Activated naive CD8-positive, alpha-beta T cell treated with anti-CD3 and anti-CD28 coated beads, Interleukin-2, amount 10 ng/mL, durations not matched to agents 7 days and 5 days (primary cell): ENCODE results near the gene THADA. TPM values are rescaled to one million over a fixed set of nuclear protein-coding genes. Genes with fewer than 3 reads are reported as not detected.

Source experiments
- ATAC-seq: fragments of 150-1000 bp; cut with Tn5 transposase; one replicate; pipeline ENCODE4 v1.10.0; 2021; ENCODE audit warnings: low read depth, moderate library complexity
- POLR2A ChIA-PET: fragments of 350-600 bp; sonication (Branson Sonifier 250); formaldehyde crosslinking; loops from one replicate; lab custom pipeline; 2021; ENCODE audit warnings: antibody characterized with exemption; lab: Charles Lee
- DNase-seq: peaks from one replicate; pipeline ENCODE4 v3.0.0; 2021
- H3K27ac Mint-ChIP-seq: one replicate; pipeline ENCODE4 v1.8.0; 2022; ENCODE audit warnings: mild to moderate bottlenecking, mixed read lengths
- H3K27me3 Mint-ChIP-seq: one replicate; pipeline ENCODE4 v1.8.0; 2022; ENCODE audit warnings: mild to moderate bottlenecking, moderate library complexity, mixed read lengths
- H3K36me3 Mint-ChIP-seq: one replicate; pipeline ENCODE4 v1.8.0; 2021; ENCODE audit warnings: mild to moderate bottlenecking, mixed read lengths
- H3K4me1 Mint-ChIP-seq: one replicate; pipeline ENCODE4 v1.8.0; 2021; ENCODE audit warnings: mixed read lengths
- H3K4me3 Mint-ChIP-seq: one replicate; pipeline ENCODE4 v1.8.0; 2022; ENCODE audit warnings: mild to moderate bottlenecking, moderate library complexity, mixed read lengths
- H3K9me3 Mint-ChIP-seq: one replicate; pipeline ENCODE4 v1.8.0; 2021; ENCODE audit warnings: mixed read lengths
- total RNA-seq, 2 experiments: library from RNA; stranded (reverse); gene quantifications; one replicate each; pipeline ENCODE4 v1.2.3, GENCODE V29; 2021

Gene THADA
- total RNA-seq, 2 experiments from 2014 or later, result 30.5 to 30.8 TPM

DNA sequence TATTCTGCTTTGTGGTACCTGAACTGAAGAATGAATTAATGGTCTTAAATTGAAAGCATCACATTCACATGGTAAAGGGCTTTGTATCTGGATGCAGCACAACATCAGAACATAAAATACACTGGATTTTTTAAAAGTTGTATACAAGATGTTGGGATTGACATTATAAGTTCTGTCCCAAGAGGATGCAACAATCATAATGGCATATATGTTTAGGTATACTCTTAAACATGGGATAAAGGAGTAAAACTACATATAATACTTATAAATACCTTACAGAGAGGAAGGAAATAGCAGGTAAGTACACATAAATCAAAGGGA is 171.9 kb downstream of the THADA start:
- H3K4me3 Mint-ChIP-seq, result no peak overlapping the region

DNA sequence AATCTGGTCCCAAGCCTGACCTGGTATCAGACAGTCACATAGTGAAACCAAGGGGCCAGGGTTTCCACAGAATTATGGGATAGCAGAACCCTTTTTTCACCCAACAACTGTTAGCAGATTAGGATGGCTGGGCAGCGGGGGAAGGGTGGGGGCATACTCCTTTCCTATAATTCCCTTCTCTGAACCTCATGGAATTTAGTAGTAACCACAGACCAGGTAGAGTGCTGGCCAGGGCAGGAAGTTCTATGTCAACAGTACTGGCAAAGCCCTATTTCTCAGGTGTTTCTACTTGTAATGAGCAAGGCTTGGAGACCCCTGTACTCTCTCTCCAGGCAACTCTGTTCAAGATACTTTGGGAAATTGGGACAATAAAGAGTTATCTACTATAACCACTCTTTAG is 174.6 kb downstream of the THADA start:
- ATAC-seq, result no peak
- DNase-seq, result no peak
- H3K27me3 Mint-ChIP-seq, result no peaks in the 10 kb centered on the region
- H3K9me3 Mint-ChIP-seq, result peaks cover 2% of the 10 kb centered on the region
- no peak overlapping the region for H3K27ac Mint-ChIP-seq
- no peak overlapping the region for H3K4me3 Mint-ChIP-seq
- POLR2A ChIA-PET, result no interaction called here
- H3K36me3 Mint-ChIP-seq, result peaks cover 35% of the 10 kb centered on the region
- peaks cover 24% of the 10 kb centered on the region for H3K4me1 Mint-ChIP-seq

More for the DNA sequence above, 171.9 kb downstream of the THADA start:
- POLR2A ChIA-PET, result no interaction called here
- ATAC-seq (no peak), DNase-seq (no peak)
- Mint-ChIP-seq H3K27ac (no peak overlapping the region), H3K27me3 (no peaks in the 10 kb centered on the region), H3K36me3 (peaks cover 42% of the 10 kb centered on the region), H3K9me3 (peaks cover 2% of the 10 kb centered on the region), H3K4me1 (peaks cover 35% of the 10 kb centered on the region)

DNA sequence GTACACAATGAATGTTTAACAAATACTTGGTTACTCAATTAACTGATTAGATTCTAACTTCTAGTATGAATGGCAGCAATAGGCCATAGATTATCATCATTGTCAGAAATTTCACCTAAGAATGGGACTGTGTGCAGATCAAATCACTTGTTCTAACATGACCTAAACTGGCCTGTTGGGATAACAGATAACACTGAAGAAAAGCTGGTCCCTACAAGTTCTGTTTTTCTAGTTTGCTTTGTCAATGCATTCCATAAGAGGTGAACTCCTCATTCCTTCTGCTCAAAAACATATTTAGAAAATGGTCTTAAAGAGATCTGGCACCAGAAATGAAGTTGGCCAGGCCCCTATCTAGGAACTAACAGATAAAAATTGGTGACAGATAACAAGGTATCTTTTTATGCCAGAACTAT is 175.4 kb downstream of the THADA start:
- Mint-ChIP-seq H3K9me3 (peaks cover 2% of the 10 kb centered on the region), H3K27me3 (no peaks in the 10 kb centered on the region), H3K36me3 (peaks cover 34% of the 10 kb centered on the region), H3K4me1 (peaks cover 20% of the 10 kb centered on the region), H3K27ac (no peak overlapping the region), H3K4me3 (no peak overlapping the region)
- ATAC-seq (no peak), DNase-seq (no peak)
- POLR2A ChIA-PET, result no interaction called here

DNA sequence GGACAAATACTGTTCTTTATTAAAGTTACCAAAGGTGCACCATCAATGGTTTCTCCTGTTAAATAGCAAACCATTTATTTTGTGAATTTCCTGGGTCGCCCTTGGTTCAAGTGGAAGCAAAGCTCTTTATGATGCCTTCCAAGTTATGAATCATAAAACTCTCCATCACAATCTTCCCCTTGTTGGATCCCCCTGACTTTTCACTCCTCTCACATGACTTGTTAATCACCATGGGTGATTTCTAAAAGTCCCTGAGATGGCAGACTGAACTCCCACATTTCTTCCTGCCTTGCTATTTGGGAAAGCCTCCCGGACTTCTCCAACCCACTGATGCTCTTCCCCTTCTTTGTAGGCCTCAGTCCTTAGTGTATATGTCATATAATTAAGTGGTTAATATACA is 176.0 kb downstream of the THADA start:
- peaks cover 14% of the 10 kb centered on the region for H3K4me1 Mint-ChIP-seq
- DNase-seq (no peak), ATAC-seq (no peak)
- H3K4me3 Mint-ChIP-seq, result no peak overlapping the region
- peaks cover 31% of the 10 kb centered on the region for H3K36me3 Mint-ChIP-seq
- H3K27me3 Mint-ChIP-seq, result no peaks in the 10 kb centered on the region
- no peak overlapping the region for H3K27ac Mint-ChIP-seq
- H3K9me3 Mint-ChIP-seq, result peaks cover 2% of the 10 kb centered on the region
- POLR2A ChIA-PET, result no interaction called here

DNA sequence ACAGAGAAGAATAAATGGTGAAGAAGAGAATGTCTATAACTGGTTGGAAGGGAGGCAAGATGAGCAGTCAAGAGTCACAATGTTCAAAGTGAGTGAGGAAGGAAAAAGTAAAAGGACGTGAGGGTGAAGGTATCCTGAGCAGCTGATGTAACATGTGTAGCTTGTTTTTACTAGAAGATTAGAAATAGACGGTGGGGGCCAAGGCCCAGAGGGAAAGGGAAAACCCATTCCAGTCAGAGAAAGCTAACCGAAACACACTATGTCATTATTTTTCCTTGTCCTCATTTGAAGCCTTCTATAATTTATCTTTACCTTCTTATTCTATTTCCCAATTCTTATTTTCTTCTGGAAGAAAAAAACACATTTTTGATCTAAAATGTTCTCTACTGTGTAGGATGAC is 176.6 kb downstream of the THADA start:
- peaks cover 12% of the 10 kb centered on the region for H3K4me1 Mint-ChIP-seq
- DNase-seq (no peak), ATAC-seq (no peak)
- H3K4me3 Mint-ChIP-seq, result no peak overlapping the region
- POLR2A ChIA-PET, result no interaction called here
- peaks cover 31% of the 10 kb centered on the region for H3K36me3 Mint-ChIP-seq
- no peak overlapping the region for H3K27ac Mint-ChIP-seq
- H3K27me3 Mint-ChIP-seq, result no peaks in the 10 kb centered on the region
- H3K9me3 Mint-ChIP-seq, result peaks cover 2% of the 10 kb centered on the region

DNA sequence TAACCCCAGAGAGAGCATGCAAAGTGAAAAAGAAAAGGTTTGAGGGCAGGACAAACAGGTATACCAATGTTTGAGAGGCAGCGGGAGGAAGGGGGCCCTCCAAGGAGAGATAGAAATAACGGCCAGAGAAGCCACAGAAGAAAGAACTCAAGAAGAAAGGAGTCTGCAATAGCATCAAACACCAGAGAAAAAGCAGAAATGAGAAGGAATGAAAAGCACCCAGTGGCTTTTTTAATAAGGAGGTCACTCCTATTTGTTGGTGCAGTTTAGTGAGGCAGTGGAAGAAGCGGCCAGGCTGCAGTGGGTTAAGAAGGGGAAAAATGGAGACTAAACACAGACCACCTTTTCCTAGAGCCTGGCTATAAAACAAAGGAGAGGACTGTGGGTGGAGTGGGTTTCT is 177.2 kb downstream of the THADA start:
- Mint-ChIP-seq H3K4me3 (no peak overlapping the region), H3K9me3 (peaks cover 2% of the 10 kb centered on the region), H3K36me3 (peaks cover 32% of the 10 kb centered on the region), H3K27me3 (no peaks in the 10 kb centered on the region), H3K27ac (no peak overlapping the region), H3K4me1 (peaks cover 8% of the 10 kb centered on the region)
- DNase-seq, result no peak
- ATAC-seq, result no peak
- POLR2A ChIA-PET, result no interaction called here

DNA sequence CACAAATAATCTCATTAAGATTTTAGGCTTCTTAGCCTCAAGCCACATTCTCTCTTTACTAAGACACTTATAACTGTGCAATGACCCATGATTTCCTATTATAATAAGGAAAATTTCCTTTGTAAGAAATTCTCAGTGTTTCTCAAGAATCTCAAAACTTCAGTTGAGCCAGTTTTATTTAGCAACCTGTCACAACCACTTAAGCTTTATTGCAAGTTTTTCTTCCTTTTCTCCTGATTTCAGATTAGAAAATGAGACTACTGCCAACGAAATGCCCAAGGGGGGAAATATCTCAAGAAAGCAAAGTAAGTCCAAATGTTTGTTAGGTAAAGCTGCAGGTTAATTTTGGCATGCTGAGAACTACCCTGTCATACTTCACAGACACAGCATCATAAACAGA is 178.5 kb downstream of the THADA start:
- H3K9me3 Mint-ChIP-seq, result peaks cover 2% of the 10 kb centered on the region
- no peaks in the 10 kb centered on the region for H3K27me3 Mint-ChIP-seq
- ATAC-seq (no peak), DNase-seq (no peak)
- H3K4me3 Mint-ChIP-seq, result no peak overlapping the region
- H3K36me3 Mint-ChIP-seq, result peaks cover 26% of the 10 kb centered on the region
- POLR2A ChIA-PET, result no interaction called here
- H3K4me1 Mint-ChIP-seq, result peaks cover 6% of the 10 kb centered on the region
- H3K27ac Mint-ChIP-seq, result no peak overlapping the region

DNA sequence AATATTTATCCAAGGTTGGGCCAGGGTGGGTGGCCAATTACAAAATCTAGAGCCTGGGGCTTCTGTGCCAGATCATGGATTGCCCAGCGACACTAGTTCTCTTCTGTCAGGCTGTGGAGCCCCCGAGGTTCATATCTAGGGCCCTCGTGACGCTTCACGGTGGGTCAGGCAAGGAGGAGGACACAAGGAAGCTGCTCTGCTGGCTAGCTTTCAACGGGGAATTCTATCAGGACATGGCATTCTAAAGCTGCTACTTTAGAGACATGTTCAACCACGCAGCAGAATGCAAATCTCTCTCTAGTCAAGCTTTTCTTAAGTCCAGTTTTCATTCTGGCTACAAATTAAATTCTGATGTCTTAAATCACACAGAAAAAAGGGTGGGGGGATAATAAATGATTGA is 180.2 kb downstream of the THADA start:
- Mint-ChIP-seq H3K36me3 (peaks cover 22% of the 10 kb centered on the region), H3K27me3 (no peaks in the 10 kb centered on the region), H3K4me1 (peaks cover 6% of the 10 kb centered on the region), H3K9me3 (no peaks in the 10 kb centered on the region), H3K4me3 (no peak overlapping the region), H3K27ac (no peak overlapping the region)
- ATAC-seq (no peak), DNase-seq (no peak)
- POLR2A ChIA-PET, result no interaction called here

DNA sequence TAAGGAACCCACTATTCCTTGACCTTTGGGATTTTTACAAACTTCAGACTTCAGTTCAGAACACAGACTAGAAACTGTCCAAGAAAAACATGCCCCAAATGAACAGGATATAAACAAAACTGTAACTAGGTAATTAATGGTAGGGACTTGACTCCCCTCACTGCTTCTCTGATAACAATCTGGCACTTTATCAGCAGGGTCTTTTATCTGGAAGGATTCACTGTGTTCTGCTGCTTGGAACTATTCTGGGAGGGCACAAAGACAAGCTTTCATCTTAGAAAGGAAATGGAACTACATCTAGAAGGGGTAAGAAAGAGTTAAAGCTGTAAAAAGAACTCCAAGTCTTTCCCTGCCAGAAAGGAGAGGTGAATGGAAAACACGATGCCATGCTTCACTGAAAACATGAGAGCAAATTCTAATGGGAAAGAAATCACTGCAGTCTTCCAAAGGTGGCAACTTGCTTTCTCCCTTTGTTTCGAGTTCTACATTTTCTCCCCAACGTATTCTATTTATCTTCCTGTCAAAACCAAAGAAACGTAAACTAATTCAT is 181.2 kb downstream of the THADA start:
- Mint-ChIP-seq H3K27me3 (no peaks in the 10 kb centered on the region), H3K36me3 (peaks cover 19% of the 10 kb centered on the region), H3K4me3 (no peak overlapping the region), H3K9me3 (no peaks in the 10 kb centered on the region), H3K27ac (no peak overlapping the region), H3K4me1 (peaks cover 6% of the 10 kb centered on the region)
- POLR2A ChIA-PET, result no interaction called here
- no peak for ATAC-seq
- no peak for DNase-seq

DNA sequence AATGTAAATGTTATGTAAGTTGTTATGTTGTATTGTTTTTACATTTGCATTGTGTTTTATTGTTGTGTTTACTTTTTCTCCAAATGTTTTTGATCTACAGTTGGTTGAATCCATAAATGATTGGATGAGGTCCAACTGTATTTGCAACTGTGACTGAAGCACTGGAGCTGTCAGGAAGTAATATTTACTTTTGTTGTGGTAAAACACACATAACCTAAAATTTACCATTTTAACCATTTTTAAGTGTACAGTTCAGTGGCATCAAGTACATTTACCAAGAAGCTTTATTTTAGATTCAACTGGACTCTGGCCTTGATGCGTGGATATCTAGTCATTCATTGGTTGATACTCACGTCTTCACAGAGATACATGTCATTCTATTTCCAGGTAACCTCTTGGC is 181.8 kb downstream of the THADA start:
- peaks cover 17% of the 10 kb centered on the region for H3K36me3 Mint-ChIP-seq
- POLR2A ChIA-PET, result no interaction called here
- H3K4me3 Mint-ChIP-seq, result no peak overlapping the region
- ATAC-seq, result no peak
- H3K27ac Mint-ChIP-seq, result no peak overlapping the region
- no peaks in the 10 kb centered on the region for H3K9me3 Mint-ChIP-seq
- no peaks in the 10 kb centered on the region for H3K27me3 Mint-ChIP-seq
- peaks cover 6% of the 10 kb centered on the region for H3K4me1 Mint-ChIP-seq
- DNase-seq, result no peak

DNA sequence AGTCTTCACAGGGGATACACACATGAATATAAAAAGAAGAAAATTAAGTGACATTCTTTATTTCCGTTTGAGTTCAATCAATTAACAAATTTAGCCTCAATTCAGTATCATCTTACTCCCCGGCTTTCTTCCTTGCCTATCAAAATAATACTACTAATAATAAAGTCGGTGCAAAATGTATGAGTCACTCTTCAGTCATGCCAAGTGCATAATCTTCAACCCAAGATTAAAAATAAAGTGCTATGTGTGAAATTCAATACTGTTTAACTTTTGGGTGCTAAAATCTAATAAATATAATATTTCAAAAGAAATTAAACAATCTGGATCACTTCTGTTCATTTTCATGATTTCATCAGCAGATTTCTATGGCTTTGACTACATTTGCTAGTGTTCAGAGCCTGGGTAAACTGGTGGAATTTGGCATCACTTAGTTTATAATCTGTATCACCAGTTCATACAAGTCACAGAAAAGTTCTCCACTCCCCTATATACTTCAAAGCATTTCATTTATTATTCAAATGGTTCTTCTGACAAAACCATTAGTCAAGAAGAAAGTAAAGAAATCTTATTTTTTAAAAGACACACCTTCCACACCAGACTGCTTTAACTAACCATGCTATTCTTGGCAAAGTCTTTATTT is 183.6 kb downstream of the THADA start:
- DNase-seq (no peak), ATAC-seq (no peak)
- H3K4me1 Mint-ChIP-seq, result peaks cover 4% of the 10 kb centered on the region
- H3K4me3 Mint-ChIP-seq, result no peak overlapping the region
- H3K27ac Mint-ChIP-seq, result no peak overlapping the region
- H3K36me3 Mint-ChIP-seq, result peaks cover 9% of the 10 kb centered on the region
- no peaks in the 10 kb centered on the region for H3K9me3 Mint-ChIP-seq
- no peaks in the 10 kb centered on the region for H3K27me3 Mint-ChIP-seq
- POLR2A ChIA-PET, result no interaction called here

DNA sequence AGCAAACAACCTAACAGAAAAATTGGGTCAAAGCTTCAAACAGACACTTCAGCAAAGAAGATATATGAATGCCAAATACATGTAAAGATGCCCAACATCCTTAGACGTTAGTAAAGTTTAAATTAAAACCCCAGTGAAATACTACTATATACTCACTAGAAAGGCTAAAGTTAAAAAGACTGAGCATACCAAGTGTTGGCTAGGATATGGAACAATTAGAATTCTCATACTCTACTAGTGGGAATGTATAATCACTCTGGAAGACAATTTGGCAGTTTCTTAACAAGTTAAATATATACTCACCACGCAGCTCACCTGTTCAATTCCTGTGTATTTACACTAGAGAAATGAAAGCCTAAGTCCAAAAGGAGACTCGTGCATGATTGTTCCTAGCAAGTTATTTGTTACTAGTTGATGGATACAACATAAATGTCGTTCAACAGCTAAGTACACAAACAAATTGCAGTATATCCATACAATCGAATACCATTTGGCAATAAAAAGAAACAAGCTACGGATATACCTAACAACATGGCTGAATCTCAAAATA is 185.7 kb downstream of the THADA start:
- ATAC-seq (no peak), DNase-seq (no peak)
- Mint-ChIP-seq H3K27ac (no peak overlapping the region), H3K27me3 (no peaks in the 10 kb centered on the region), H3K4me1 (peaks cover 4% of the 10 kb centered on the region), H3K4me3 (no peak overlapping the region), H3K9me3 (no peaks in the 10 kb centered on the region), H3K36me3 (peaks cover 9% of the 10 kb centered on the region)
- POLR2A ChIA-PET, result no interaction called here

DNA sequence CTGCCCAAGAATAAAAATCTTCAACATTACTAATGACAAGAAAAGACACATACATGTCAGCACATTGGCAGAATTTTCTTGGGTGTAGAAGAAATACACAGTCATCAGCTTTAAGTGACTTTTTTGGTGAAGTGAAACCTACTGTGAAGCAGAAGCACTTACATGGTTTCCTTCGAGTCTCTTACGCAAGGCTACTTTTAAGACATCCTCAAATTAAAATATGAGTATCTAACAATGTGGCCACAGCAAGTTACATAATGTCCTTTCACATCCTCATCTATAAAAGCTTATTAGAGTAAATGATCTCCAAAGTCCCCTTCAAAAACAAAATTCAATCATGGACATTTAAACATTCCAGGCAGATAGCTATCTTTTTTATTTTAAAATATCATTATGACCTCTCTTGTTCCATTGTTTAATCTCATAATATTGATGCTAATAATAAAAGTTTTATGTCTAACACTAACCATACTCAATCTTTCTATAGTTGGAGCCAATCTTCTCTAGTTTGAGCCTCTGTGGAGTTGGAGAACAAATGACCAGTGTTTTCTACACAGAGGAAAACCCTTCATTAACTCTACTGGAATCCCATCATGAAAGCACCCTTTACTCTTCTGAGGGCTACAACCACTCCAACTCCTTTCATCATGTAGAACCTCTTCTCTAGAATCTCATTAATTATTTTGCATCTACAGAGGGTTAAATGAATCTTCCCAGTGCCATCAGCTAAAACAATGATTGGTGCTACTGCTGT is 187.3 kb downstream of the THADA start:
- DNase-seq (no peak), ATAC-seq (no peak)
- Mint-ChIP-seq H3K27ac (no peak overlapping the region), H3K27me3 (no peaks in the 10 kb centered on the region), H3K9me3 (no peaks in the 10 kb centered on the region), H3K4me1 (no peaks in the 10 kb centered on the region), H3K36me3 (peaks cover 5% of the 10 kb centered on the region), H3K4me3 (no peak overlapping the region)
- POLR2A ChIA-PET, result no interaction called here

DNA sequence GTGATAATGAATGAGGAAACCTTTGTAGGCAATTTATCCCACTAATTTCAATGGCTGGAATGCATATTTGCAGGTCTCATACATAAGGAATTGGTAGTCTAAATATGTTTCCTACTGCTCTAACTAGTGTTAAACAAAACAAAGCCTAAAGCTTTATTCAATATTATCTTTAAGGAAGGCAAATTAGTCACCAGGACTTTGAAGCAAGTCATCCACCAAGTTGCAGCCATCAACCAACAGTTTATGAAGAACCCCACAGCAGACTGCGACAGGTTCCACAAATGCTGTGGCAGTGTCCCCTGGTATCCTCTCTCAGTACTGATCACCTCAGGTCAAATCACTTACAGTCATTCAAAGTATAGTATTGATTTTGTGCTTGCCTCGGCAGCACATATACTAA is 187.9 kb downstream of the THADA start:
- ATAC-seq (no peak), DNase-seq (no peak)
- H3K27ac Mint-ChIP-seq, result no peak overlapping the region

More for the DNA sequence above, 187.9 kb downstream of the THADA start:
- H3K9me3 Mint-ChIP-seq, result no peaks in the 10 kb centered on the region
- H3K36me3 Mint-ChIP-seq, result peaks cover 2% of the 10 kb centered on the region
- no peak overlapping the region for H3K4me3 Mint-ChIP-seq
- H3K27me3 Mint-ChIP-seq, result no peaks in the 10 kb centered on the region
- H3K4me1 Mint-ChIP-seq, result no peaks in the 10 kb centered on the region
- POLR2A ChIA-PET, result no interaction called here
